HL-60 (cell line): ENCODE data around the gene FGF12.

Experiments used
- DNase-seq, 2 experiments: peaks; one replicate each; pipeline ENCODE4 v3.0.0-alpha.2; 2010 to 2020; ENCODE audit warnings: low read depth in 1 of 2, low spot score in 1 of 2
- H3K27ac ChIP-seq: fragments of 250-450 bp; sonication (Bioruptor Pico); replicated peaks from 2 replicates; pipeline ENCODE4 v1.5.1; 2020; ENCODE audit warnings: mild to moderate bottlenecking, moderate library complexity
- H3K27me3 ChIP-seq: fragments of 250-450 bp; sonication (Bioruptor Pico); 2 replicates; pipeline ENCODE4 v1.5.1; 2021; ENCODE audit warnings: mild to moderate bottlenecking, moderate library complexity; ENCODE audit not compliant: insufficient read depth, poor library complexity, severe bottlenecking
- H3K4me3 ChIP-seq: replicated peaks from 2 replicates; pipeline ENCODE4 v1.5.1; 2011; ENCODE audit warnings: mild to moderate bottlenecking, control low read depth, low read length; ENCODE audit not compliant: insufficient read depth
- CTCF ChIP-seq: IDR thresholded peaks from one replicate; pipeline ENCODE4 v1.5.1; 2011; ENCODE audit warnings: low read length, control low read depth, inconsistent platforms; ENCODE audit not compliant: insufficient read depth
- GABPA ChIP-seq: IDR thresholded peaks from 2 replicates; pipeline ENCODE4 v1.6.1; 2012; ENCODE audit warnings: low read depth
- POLR2AphosphoS5 ChIP-seq: IDR thresholded peaks from 2 replicates; pipeline ENCODE4 v1.6.1; 2012; ENCODE audit warnings: low read depth
- REST ChIP-seq: IDR thresholded peaks from 2 replicates; pipeline ENCODE4 v1.6.1; 2012; ENCODE audit warnings: low read depth; ENCODE audit not compliant: insufficient replicate concordance
- SPI1 ChIP-seq: IDR thresholded peaks from 2 replicates; pipeline ENCODE4 v1.6.1; 2012; ENCODE audit warnings: low read depth, mild to moderate bottlenecking, borderline replicate concordance

Gene FGF12

DNA sequence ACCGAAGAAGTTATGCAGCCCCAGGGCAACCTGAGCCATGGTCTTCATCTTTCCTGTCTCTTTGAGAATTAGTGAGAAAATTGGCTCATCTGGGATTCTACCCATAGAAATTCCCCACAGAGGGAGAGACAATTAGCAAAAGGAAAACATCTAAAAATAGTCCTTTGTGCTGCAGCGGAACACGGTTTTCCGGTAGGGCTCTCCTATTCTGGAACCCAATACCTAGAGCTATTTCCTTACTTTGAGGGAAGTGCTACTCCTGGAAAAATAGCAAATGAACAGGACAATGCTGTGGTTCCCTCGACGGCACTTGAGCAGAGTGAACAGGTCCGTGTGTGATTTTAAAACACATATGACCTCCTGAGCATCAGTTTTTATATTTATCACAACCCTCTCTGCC is 210.5 kb downstream of the FGF12 start:
- no peak for DNase-seq
- Histone ChIP-seq H3K27me3 (peaks cover 9% of the 10 kb centered on the region), H3K27ac (no peak overlapping the region), H3K4me3 (no peak overlapping the region)
- TF ChIP-seq REST (no peak), SPI1 (no peak), CTCF (no peak), POLR2AphosphoS5 (no peak), GABPA (no peak)

GRCh38 chr3:192515664-192516045 is 211.7 kb downstream of the FGF12 start:
- no peak overlapping the region for H3K27ac ChIP-seq
- no peak for DNase-seq
- no peak overlapping the region for H3K4me3 ChIP-seq
- TF ChIP-seq CTCF: no peak
- peaks cover 9% of the 10 kb centered on the region for H3K27me3 ChIP-seq

GRCh38 chr3:192514754-192515663 is 212.3 kb downstream of the FGF12 start:
- Histone ChIP-seq H3K27ac (no peak overlapping the region), H3K4me3 (no peak overlapping the region), H3K27me3 (peaks cover 9% of the 10 kb centered on the region)
- no peak for DNase-seq
- TF ChIP-seq GABPA: no peak
- no peak for TF ChIP-seq POLR2AphosphoS5
- TF ChIP-seq CTCF: no peak
- no peak for TF ChIP-seq SPI1
- TF ChIP-seq REST: no peak
